Measurements from ENCODE around the gene OR8S1. TPM values are rescaled to one million over a fixed set of nuclear protein-coding genes. Genes with fewer than 3 reads are reported as not detected.
A peak's percentile ranks its signal among the peaks of the same experiment; 100 is the strongest.

Gene OR8S1
- total and polyA plus RNA-seq, 2 of the 8 experiments (the other 6 are each of a cell fraction or from before 2014, with no cell fraction given) = not detected

DNA sequence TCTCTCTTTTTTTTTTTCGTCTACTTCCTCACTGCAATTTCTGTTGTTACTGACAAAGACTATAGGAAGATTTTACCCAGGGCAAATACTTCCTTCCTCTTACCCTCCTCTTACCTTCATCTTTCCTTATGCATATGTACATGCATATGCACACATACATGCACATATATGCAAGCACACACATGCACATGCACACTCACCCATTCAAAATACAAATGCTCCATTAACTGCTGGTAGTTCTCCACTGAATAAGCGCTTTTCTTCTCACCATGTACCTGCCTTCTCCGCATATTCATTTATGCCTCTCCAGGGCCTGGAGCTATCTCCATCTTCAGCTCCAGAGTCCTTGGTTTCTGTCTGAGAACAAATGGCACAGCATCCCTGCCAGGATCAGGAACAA lies 42.5 kb upstream of the OR8S1 start:
- Histone ChIP-seq H3K23me2 (ENCODE audit: low read depth, low read length) (no peaks in the 10 kb centered on the region), H2BK120ac (replicated peaks; ENCODE audit: low read depth, low read length) (no peak overlapping the region), H3K79me2 (ENCODE audit: control insufficient read depth in 1 of 2, insufficient read depth in 2 of 2, low read length in 2 of 2) (no peaks in the 10 kb centered on the region), H4K8ac (ENCODE audit: extremely low read depth, insufficient read depth, low read length) (no peak overlapping the region), H3K56ac (replicated peaks; ENCODE audit: insufficient read length, low read depth, low read length) (no peak overlapping the region), H3K14ac (ENCODE audit: insufficient read length) (no peak overlapping the region), H3K9me3 (ENCODE audit: insufficient read depth in 2 of 2, low read depth in 1 of 2, low read length in 1 of 2) (peaks cover 3 to 14% of the 10 kb centered on the region in 2 experiments; a peak in 1 of 4 replicates), H2AFZ (ENCODE audit: low read length) (no peak overlapping the region), H2BK5ac (ENCODE audit: low read depth, low read length) (no peak overlapping the region), H2BK20ac (ENCODE audit: low read length) (no peak overlapping the region), H3K4me3 (ENCODE audit: extremely low read depth in 1 of 4, insufficient read depth in 2 of 4, low read depth in 3 of 4, low read length in 4 of 4) (no peak overlapping the region), H4K5ac (ENCODE audit: insufficient read length, low read depth, low read length) (no peak overlapping the region), H2BK12ac (ENCODE audit: low read depth, low read length) (no peak overlapping the region), H3K4ac (replicated peaks; ENCODE audit: insufficient read length, low read depth, low read length) (no peak overlapping the region), H4K20me1 (replicated peaks in 1 of 2; ENCODE audit: control insufficient read depth in 1 of 2, insufficient read depth in 2 of 2, low read length in 2 of 2) (no peaks in the 10 kb centered on the region), H3K4me1 (replicated peaks in 1 of 4; ENCODE audit: control insufficient read depth in 3 of 4, insufficient read depth in 4 of 4, low read length in 3 of 4) (no peaks in the 10 kb centered on the region), H3K79me1 (ENCODE audit: low read depth, low read length) (no peaks in the 10 kb centered on the region), H2BK15ac (ENCODE audit: low read length) (no peak overlapping the region), H3K27me3 (replicated peaks in 1 of 4; ENCODE audit: control insufficient read depth in 3 of 4, extremely low read depth in 1 of 4, insufficient read depth in 3 of 4, low read length in 3 of 4) (no peaks in the 10 kb centered on the region), H3K9ac (replicated peaks in 1 of 4; ENCODE audit: extremely low read depth in 1 of 4, low read depth in 3 of 4, low read length in 3 of 4) (no peak overlapping the region), H3K27ac (ENCODE audit: low read depth, low read length) (no peak overlapping the region), H3K36me3 (ENCODE audit: control insufficient read depth in 2 of 4, insufficient read depth in 4 of 4, low read length in 3 of 4) (no peaks in the 10 kb centered on the region), H3K23ac (ENCODE audit: insufficient read length) (no peak overlapping the region), H3K4me2 (ENCODE audit: insufficient read depth in 1 of 2, low read depth in 2 of 2, low read length in 2 of 2) (no peak overlapping the region), H4K91ac (replicated peaks; ENCODE audit: insufficient read length, low read length) (no peak overlapping the region), H3K18ac (ENCODE audit: extremely low read depth, low read length) (no peak overlapping the region), H2AK5ac (ENCODE audit: low read depth, low read length) (no peak overlapping the region)
- 80% methylated on average over 3 of the region's 3 CpGs; no CpG with 5 or more reads in 1 of the 2 experiments for WGBS, 2 experiments (ENCODE audit: extremely low coverage in 1 of 2, insufficient coverage in 1 of 2, insufficient read length in 1 of 2, insufficient replicate concordance in 2 of 2, low coverage in 1 of 2, low lambda C conversion rate in 2 of 2, missing lambda C conversion rate in 1 of 2)
- POLR2A ChIA-PET (ENCODE audit: partially characterized antibody) = no interaction called here
- peak; percentile 35 for TF ChIP-seq RNF2 (IDR thresholded peaks at IDR 0.05; ENCODE audit: borderline replicate concordance, low read depth, low read length, missing control alignments, poor library complexity, severe bottlenecking)
- no peak for TF ChIP-seq KDM4A (IDR thresholded peaks at IDR 0.05; ENCODE audit: low read depth, low read length, severe bottlenecking)
- CTCF ChIA-PET (ENCODE audit: partially characterized antibody) = no interaction called here
- no peak for DNase-seq (ENCODE audit: low read depth in 1 of 2, low spot score in 2 of 2)
- no peak for FAIRE-seq

Data from H1 (cell line).